Amniotic epithelial cell (primary cell): ENCODE measurements around the gene PCDH9.
A peak's percentile ranks its signal among the peaks of the same experiment; 100 is the strongest.

Experiments
- DNase-seq: peaks from one replicate; pipeline ENCODE4 v3.0.0-alpha.2; 2010; ENCODE audit warnings: low read depth

PCDH9 gene

DNA sequence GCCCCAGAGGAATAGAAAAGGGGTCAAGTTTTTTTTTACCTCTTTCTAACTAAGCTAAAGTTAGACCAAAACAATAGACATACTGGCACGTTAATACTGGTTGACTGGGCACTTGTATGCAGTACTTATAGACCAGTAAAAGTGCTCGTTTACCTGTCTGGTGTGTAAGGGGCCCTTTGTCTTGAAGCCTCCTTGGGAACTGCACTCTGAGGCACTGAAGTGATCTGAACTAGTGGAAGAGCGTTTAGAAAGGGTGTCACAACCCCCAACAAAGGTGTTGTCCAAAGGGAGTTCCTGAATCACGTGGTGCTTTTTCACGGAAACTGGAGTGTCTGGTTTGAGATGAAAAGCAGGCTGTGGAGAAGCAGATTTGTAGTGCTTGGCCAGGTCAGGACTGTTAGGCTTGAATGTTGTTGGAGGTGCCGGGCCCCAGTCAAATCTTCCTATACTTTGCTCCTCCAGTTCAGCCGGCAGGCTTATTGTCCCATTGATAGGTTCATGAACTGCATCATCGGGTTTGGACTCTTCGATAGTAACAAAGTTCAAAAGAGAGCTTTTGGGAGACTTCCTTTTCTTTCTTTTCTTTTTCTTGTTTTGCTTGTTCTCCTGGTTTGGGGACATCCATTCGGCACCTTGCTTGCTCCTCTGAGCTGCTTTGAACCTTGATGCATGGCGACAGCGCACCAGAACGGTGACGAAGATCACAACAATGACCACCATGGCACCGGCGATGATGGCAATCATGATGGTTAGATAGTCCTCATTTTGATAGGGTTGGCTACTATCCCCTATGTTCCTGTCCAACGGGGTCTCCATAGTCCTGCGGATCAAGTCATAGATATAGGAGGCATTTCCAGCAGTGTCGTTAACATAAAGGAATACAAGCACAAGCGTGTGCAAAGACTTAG is 4.6 kb downstream of the PCDH9 start:
- no peak for DNase-seq

DNA sequence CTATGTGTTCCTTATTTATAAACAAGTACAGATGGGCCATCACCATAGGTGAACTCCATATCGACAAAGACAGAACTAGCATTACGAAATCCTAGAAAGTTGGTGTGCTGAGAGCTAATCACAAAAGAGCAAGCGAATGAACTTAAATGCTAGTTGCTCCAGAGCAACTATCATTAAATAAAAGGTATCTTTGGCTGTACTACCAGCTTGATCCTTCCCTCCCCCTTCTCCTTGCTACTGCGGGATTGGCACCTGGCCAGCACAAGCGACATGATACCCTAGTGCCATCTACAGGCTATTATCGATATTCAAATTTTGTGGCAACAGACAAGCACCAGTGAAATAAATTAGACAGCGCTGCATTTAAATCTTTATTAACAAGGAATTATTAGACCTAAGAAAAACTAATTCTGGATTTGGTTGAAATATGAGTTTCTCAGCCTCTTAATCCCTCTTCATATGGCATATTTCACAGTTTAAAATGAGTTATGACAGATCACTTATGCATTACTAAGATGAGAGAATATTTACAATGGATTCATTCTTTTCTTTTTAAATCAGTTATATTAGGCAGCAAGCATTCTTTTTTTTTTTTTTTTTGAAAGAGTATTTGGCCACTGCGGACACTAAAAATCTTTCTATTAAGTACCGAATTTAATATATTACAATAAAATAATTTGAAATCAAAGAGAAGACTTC is 5.8 kb downstream of the PCDH9 start:
- peak; percentile 71 for DNase-seq

DNA sequence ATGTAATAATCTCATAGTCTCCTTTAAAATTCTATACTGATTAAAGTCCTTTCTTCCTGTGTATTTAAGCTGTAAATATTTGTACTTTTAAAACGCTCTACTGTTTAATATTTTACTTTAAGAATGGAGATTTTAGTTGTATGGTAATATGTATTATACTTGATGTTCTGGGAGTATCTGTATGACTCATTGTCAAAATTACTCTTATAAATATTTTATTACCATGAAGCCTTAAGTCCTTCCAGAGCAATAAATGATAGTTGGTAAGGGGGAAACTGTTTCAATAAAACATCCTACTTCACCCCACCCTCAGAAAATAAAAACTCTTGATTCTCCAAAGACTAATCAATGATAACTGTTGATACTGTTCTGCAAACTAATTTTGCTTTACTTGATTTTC is 6.4 kb downstream of the PCDH9 start:
- no peak for DNase-seq

DNA sequence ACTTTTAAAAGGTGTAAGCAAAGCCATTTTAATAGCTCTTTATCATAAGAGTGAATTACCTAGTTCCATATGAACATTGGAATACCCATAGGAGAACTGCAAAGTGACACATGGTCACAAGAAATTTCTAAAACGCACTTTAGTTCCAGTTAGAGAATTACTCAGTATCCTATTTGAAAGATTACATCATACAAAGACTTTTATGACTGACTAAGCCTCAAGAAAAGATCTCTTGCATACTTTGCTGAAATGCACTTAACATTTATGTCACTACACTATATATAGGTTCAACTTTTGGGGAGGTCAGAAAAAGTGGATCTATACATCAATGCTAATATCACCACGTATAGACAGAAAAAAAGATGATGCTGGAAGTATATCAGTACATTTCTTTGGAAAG is 7.1 kb downstream of the PCDH9 start:
- DNase-seq = peak; percentile 47

DNA sequence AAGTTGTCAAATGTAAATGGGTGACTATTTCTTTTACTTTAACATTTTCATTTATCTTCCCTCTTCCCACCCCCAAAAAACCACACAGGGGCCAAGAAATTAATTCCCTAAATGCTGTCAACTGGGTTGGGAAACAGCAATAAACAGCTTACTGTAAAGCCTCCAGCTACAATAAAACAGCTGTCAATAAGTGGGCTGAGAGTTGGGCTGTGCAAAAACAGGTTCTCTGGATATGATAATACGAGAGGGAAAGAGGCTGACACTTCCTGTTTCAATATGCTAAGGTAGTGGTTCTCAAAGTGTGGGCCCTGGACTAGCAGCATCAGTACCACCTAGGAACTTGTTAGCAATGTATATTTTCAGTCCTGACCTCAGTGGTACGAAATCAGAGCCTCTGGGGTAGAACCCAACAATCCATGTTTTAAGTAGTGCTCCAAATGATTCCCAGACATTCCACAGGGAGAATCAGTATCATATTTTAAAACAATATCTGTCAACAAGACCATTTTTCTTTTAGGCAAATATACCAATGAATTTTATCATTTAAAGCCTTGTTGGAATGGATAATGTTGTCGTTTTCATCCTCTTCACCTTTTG is 8.4 kb downstream of the PCDH9 start:
- no peak for DNase-seq

DNA sequence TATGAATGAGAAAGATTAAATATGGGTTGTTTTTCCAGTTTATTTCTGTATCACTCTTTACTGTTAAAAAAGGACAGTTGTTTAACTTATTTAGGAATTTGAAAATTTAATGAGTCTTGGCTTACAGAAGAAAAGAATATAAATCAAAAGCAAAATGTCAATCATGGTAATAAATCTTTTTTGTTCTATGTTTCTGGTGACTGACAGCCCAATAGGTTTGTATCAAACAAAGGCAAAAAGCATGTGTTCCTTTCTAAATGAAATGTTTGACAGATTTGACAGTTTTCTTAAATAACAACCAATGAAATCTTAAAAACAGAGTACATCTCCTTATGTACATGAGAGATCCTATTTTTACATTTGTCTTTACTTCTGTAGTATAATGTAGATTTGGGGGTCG is 11.0 kb downstream of the PCDH9 start:
- no peak for DNase-seq

DNA sequence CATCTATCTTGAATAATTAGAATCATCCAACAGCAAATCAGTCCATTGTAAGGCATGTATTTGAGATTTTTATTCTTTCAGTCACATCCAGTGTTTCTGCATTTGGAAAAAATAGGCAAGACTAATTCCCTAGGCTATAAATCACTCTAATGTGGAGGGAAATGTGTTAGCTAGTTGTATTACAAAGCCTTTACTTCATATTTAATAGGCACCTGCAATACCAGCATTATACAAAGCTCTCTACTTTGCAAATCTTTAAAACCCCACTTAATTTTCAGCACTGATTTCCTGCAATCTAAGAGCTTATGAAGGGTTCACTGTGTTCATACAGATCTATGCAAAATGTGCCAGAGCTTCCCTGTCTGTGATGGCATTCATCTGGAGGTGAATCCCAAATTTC is 12.3 kb downstream of the PCDH9 start:
- DNase-seq = no peak

DNA sequence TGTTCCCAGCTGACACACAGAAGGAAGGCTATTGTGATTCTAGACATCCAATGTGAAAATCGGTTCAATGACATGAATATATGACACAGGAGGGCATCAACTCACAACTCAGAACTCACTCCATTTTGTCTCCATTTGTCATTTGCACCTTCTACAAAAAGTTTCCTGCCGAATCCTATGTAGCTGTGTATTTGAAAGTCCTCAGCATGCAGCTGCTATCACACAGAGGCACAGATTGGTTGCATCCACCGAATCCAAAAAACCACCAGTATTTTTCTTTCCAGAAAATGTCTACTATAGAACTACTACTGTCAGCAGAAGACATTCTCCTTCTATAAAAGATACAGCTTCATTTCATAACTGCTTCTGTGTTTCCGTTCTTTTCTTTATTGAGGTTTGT is 13.3 kb downstream of the PCDH9 start:
- DNase-seq = no peak

DNA sequence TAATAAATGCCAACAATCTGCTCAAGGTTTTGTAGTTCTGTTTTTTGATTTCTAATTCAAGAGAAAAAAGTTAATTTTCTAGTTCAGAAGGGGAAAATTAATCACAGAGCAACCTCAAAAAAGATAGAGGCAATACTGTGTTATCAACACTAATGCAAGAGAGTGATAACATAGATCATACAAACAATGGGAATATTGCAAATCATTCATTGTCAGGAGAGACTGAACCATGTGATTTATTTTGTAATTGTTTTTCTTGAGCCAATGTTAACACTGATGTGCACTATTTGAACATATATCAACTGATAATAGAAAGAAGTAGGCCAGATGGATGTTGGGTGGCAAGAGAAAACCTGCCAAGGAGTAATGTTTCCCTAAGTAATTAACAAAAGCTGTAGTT is 19.9 kb downstream of the PCDH9 start:
- no peak for DNase-seq

DNA sequence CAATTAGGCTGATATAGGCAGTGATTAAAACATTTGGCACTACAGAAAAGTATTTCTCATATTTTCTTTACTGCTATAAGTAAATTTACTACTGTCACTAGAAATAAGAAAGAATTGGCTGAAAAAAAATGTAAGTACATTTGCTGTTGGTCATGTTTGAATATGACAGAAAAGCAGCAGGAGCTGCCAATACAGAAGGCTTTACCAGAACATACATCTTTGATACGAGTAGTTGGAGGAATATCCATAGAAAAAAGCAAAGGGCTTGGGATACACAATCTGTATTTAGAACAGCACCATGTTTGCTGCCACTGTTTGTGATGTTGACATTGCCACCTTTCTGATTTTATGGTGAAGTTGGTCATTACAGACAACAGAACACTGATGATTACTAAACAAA is 21.6 kb downstream of the PCDH9 start:
- DNase-seq = no peak

DNA sequence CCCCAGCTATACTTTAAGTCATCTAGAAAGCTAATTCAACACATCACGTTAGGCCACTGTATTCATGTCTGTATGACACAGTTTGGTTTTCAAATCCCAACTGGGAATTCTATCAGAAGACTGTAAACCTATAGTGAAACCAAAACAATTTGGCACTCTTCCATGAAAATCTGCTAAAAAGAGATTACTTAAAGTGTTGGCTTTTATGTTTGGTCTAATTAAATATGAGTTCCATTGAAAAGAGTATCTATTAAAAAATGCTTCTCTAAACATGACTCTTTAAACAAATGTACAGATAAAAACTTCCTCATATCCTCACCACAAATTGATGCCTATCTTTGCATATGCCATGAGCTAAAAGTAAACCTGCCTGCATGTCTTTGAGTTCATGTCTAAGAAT is 25.4 kb downstream of the PCDH9 start:
- DNase-seq = no peak

DNA sequence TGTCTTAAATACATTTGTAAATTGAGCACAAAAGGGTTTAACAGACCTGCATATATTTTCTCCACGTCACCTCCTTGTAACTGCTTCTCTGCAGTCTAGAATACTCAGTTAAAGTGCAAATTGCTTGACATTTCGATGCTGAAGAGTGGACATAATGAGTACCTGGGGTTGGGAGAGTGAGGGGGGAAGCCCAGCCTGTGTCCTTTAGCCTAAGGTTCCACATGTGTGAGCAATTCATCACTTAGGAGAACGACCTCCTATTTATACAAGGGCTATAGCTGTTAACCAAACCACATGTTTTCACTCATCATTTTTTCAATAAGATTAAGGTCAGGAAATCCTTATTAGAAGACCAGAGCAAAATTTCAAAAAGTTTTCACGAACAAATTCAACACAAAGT is 29.5 kb downstream of the PCDH9 start:
- DNase-seq = no peak

DNA sequence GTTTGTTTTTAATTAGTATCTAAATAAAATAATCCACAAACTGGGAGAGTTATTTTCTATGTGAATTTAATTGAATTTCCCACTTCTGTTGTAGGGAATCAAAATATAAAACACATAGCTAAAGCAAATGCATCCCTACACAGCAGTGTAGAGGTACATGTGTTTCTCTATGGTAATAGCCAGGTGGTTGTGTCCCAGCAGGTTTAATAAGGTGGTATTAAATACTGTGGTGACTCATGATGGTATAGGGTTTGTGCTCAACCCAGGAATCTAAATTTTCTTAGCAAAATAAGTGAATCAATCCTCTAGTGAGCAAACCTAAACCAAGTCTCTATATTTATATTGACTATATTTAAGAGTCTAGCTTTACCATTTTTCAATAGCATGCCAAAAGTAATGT is 30.0 kb downstream of the PCDH9 start:
- DNase-seq = no peak

DNA sequence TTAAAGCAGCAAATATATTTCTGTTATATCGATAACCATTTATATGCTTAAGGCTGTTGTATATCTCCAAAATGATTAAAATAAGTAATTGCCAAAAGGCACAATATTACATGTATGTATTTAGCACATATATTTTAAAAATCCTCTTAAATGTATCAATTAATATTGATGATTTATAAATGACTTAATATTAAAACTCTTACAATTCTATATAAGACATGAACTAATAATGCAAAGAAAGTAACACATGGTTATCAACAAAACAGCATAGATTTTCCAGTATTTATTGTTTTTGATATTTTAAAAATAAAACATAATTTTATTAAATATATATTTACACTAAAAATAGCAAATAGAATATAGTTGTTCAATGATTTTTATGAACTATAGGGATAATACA is 32.4 kb downstream of the PCDH9 start:
- DNase-seq = no peak

DNA sequence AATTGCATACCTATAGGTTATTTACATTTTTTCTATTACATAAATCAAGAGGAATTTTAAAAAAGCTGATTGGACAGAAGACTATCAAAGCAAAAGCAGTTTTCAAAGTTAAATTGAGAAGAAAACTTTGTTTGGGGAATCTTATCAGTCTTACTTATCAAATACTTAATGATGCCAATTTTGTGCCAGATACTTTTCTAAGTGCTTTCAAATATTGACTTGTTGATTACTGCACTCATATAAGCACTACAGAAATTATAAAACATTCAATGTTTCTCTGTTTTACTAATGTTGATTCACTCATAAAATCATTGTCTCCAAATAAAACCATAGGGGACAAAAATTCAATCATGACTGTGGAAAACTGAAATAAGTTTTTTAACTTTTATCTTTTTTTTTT is 36.2 kb downstream of the PCDH9 start:
- no peak for DNase-seq

DNA sequence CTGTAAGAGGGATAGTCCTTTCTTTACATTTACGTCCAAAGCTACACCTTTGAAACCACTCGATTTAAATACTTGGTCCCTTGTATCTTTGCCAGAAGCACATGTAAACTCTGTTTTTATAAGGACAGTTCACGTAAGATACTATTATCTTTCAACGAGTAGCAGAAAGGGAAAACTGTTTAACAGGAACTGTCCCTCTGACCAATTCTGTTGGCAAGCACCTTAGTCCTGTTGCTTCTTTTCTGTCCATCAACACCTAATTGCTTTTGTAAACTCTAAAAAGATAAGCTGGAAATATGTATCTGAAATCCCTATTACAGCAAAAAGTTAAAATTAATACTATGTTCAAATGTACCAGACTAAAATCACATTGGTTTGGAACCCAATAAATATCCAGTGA is 37.4 kb downstream of the PCDH9 start:
- no peak for DNase-seq

DNA sequence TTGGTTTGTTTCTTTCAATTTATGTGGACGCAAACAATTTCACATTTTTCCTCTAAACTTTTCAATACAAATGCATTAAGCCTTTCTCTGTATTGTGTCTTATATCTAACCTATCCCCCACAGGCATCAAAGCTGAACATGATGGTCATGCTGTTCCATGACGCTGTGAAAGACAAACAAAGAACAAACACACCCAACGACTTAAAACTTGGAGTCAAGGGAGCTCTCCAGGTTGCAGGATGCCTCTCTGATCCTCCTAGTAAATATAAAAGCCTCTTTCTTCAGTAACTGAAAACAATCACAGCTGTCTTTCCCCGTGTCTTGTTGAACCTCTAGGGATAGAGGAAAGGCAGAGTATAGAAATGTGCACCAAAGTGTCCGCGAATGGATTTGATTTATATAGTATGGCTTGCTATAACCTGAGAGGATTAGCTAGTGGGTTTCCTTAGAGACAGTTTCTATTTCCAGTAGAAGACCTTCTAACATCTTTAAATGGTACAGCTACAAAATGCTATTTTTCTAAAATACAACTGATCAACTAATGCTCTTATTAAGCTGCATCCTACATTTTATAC is 43.1 kb downstream of the PCDH9 start:
- no peak for DNase-seq

DNA sequence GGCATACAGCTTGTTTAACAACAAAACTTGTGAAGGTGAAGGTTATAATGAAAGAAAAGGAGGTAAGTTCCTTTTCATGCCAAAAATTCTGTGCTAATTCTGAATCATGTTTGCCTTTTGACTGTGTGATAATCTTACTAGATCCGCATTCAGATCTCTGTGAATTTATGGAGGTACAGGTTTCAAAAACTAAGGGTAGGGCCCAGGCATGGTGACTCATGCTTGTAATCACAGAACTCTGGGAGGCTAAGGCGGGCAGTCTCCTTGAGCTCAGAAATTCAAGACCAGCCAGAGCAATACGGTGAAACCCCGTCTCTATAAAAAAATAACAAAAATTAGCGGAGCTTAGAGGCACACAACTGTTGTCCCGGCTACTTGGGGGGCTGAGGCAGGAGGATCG is 45.9 kb downstream of the PCDH9 start:
- DNase-seq = peak; percentile 14

DNA sequence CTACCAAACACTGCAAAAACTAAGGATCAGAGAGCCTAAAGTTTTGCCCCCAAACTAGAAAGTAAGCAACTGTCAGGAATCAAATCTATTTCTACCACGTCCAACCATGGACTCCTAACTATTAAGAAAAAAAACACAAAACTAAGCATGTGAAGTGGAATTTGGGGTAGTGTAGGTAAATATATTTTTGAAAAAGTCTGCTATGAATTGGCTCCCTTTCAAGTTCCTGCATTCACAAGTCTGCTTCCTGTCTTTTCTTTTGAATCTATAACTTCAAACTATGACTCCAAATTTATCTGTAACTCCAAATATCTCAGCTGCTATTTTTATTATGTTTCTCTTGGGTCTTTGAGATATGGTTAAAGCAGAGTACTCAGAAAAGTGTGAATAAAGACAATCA is 47.0 kb downstream of the PCDH9 start:
- no peak for DNase-seq

DNA sequence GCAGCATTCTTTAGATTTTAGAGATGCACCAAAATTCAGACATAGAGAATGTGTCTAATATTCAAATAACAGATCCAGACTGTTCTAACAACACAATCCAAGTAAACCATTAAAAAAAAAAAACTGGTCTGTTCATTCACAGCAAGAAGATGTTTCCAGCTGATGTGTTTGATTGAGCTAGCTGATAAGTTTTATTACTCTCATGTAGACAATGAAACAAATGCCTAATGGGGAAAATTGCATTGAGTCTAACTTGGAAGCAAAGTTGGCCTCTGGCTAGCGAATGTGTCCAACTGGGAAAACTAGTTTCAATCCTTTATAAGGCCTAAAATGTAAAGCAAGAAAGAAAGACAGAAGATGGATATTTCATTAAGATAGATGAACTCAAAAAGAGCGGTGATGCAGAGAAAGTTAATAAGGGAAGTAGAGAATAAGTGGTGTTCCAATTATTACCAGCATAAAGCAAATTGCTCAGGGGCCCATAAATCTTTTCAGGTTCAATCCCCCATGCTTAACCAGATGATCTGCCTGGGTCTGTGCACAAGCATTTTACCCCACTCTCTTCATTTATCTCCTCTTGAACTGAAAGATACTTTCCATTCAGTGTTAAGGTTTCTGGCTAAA is 54.2 kb downstream of the PCDH9 start:
- DNase-seq = no peak

DNA sequence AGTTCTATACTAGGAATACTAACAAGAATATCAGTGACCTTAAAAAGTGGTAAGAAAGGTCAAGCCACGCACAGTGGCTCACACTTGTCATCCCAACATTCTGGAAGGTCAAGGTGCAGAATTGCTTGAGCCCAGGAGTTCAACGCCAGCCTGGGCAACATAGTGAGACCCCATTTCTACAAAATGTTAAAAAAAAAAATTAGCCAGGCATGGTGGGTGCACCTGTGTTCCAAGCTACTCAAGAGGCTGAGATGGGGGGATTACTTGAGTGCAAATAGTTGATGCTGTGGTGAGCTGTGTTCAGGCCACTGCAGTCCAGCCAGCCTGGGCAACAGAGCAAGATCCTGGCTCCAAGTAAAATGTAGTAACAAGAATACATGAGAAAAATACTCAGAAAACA is 61.8 kb downstream of the PCDH9 start:
- no peak for DNase-seq

DNA sequence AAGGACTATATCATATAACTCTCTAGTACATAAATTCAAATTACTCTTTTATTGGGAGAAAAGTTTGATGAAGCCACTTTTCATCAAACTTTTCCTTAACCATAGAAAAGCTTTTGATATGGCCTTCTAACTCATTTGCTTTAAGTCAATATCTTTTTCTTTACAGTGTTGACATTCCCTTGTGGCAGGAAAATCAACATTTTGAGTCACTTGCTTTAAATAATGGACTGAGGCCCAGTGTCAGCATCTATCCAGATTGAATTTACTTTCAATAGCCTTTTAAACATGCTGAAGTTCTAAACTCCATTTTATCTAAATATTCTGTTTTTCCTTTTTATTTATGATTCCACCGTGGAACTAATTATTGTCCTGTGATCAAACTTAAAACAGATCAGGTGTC is 62.7 kb downstream of the PCDH9 start:
- DNase-seq = no peak
